ENCODE results near the gene FBN3.

The FBN3 gene

GRCh38 chr19:8056533-8056932, 92.9 kb downstream of the FBN3 start:
- Histone ChIP-seq H3K27me3 (ENCODE audit: control insufficient read depth, insufficient read depth, low read length) (no peaks in the 10 kb centered on the region), H3K9me3 (replicated peaks; ENCODE audit: low read length) (no peaks in the 10 kb centered on the region), H3K4me2 (ENCODE audit: low read length) (no peak overlapping the region), H3K4me3 (ENCODE audit: low read length) (no peak overlapping the region), H3K36me3 (ENCODE audit: insufficient read depth, low read length) (no peaks in the 10 kb centered on the region), H3K4me1 (ENCODE audit: control insufficient read depth, insufficient read depth, low read length) (no peaks in the 10 kb centered on the region), H3K9ac (ENCODE audit: low read depth, low read length) (no peak overlapping the region)

GRCh38 chr19:8054169-8054568, 95.2 kb downstream of the FBN3 start:
- Histone ChIP-seq H3K36me3 (ENCODE audit: insufficient read depth, low read length) (no peaks in the 10 kb centered on the region), H3K27me3 (ENCODE audit: control insufficient read depth, insufficient read depth, low read length) (peaks cover 3% of the 10 kb centered on the region), H3K4me3 (ENCODE audit: low read length) (no peak overlapping the region), H3K4me1 (ENCODE audit: control insufficient read depth, insufficient read depth, low read length) (peaks cover 4% of the 10 kb centered on the region), H3K4me2 (ENCODE audit: low read length) (no peak overlapping the region), H3K9ac (ENCODE audit: low read depth, low read length) (no peak overlapping the region), H3K9me3 (replicated peaks; ENCODE audit: low read length) (no peaks in the 10 kb centered on the region)

GRCh38 chr19:8052464-8052859, 96.9 kb downstream of the FBN3 start, which contains the start of gene CCL25:
Gene CCL25, plus strand, starts transcription at chr19:8052760. Its CDS starts 290 bp downstream, at chr19:8053050.
- Histone ChIP-seq H3K27me3 (ENCODE audit: control insufficient read depth, insufficient read depth, low read length) (peaks cover 3% of the 10 kb centered on the region), H3K9me3 (replicated peaks; ENCODE audit: low read length) (no peaks in the 10 kb centered on the region), H3K4me2 (ENCODE audit: low read length) (no peak within 1 kb of the TSS), H3K4me3 (ENCODE audit: low read length) (no peak within 1 kb of the TSS), H3K4me1 (ENCODE audit: control insufficient read depth, insufficient read depth, low read length) (peaks cover 4% of the 10 kb centered on the region), H3K9ac (ENCODE audit: low read depth, low read length) (no peak within 1 kb of the TSS), H3K36me3 (ENCODE audit: insufficient read depth, low read length) (no peaks in the 10 kb centered on the region)

GRCh38 chr19:8050274-8051096, 98.9 kb downstream of the FBN3 start:
- peaks cover 3% of the 10 kb centered on the region for H3K27me3 ChIP-seq (ENCODE audit: control insufficient read depth, insufficient read depth, low read length)
- H3K4me1 ChIP-seq (ENCODE audit: control insufficient read depth, insufficient read depth, low read length) = peaks cover 4% of the 10 kb centered on the region
- no peaks in the 10 kb centered on the region for H3K9me3 ChIP-seq (replicated peaks; ENCODE audit: low read length)
- H3K4me2 ChIP-seq (ENCODE audit: low read length) = peak overlapping the region; percentile 41
- H3K9ac ChIP-seq (ENCODE audit: low read depth, low read length) = no peak overlapping the region
- peak overlapping the region; percentile 30 for H3K4me3 ChIP-seq (ENCODE audit: low read length)
- H3K36me3 ChIP-seq (ENCODE audit: insufficient read depth, low read length) = no peaks in the 10 kb centered on the region

- Histone ChIP-seq H3K27me3 (ENCODE audit: control insufficient read depth, insufficient read depth, low read length) (peaks cover 3% of the 10 kb centered on the region), H3K9ac (ENCODE audit: low read depth, low read length) (no peak overlapping the region), H3K4me3 (ENCODE audit: low read length) (no peak overlapping the region), H3K36me3 (ENCODE audit: insufficient read depth, low read length) (no peaks in the 10 kb centered on the region), H3K4me2 (ENCODE audit: low read length) (no peak overlapping the region), H3K4me1 (ENCODE audit: control insufficient read depth, insufficient read depth, low read length) (peaks cover 4% of the 10 kb centered on the region), H3K9me3 (replicated peaks; ENCODE audit: low read length) (no peaks in the 10 kb centered on the region)
These were observed 102.7 kb downstream of the FBN3 start for GRCh38 chr19:8046569-8047165.

- H3K4me1 ChIP-seq (ENCODE audit: control insufficient read depth, insufficient read depth, low read length) = peaks cover 4% of the 10 kb centered on the region
- H3K36me3 ChIP-seq (ENCODE audit: insufficient read depth, low read length) = no peaks in the 10 kb centered on the region
- H3K9ac ChIP-seq (ENCODE audit: low read depth, low read length) = no peak overlapping the region
- no peaks in the 10 kb centered on the region for H3K9me3 ChIP-seq (replicated peaks; ENCODE audit: low read length)
- peaks cover 3% of the 10 kb centered on the region for H3K27me3 ChIP-seq (ENCODE audit: control insufficient read depth, insufficient read depth, low read length)
- H3K4me3 ChIP-seq (ENCODE audit: low read length) = no peak overlapping the region
- no peak overlapping the region for H3K4me2 ChIP-seq (ENCODE audit: low read length)
These were observed 103.4 kb downstream of the FBN3 start for GRCh38 chr19:8045872-8046568.

GRCh38 chr19:8044018-8044417, 105.4 kb downstream of the FBN3 start:
- Histone ChIP-seq H3K4me1 (ENCODE audit: control insufficient read depth, insufficient read depth, low read length) (no peaks in the 10 kb centered on the region), H3K9ac (ENCODE audit: low read depth, low read length) (no peak overlapping the region), H3K4me3 (ENCODE audit: low read length) (no peak overlapping the region), H3K9me3 (replicated peaks; ENCODE audit: low read length) (no peaks in the 10 kb centered on the region), H3K27me3 (ENCODE audit: control insufficient read depth, insufficient read depth, low read length) (no peaks in the 10 kb centered on the region), H3K36me3 (ENCODE audit: insufficient read depth, low read length) (no peaks in the 10 kb centered on the region), H3K4me2 (ENCODE audit: low read length) (no peak overlapping the region)

GRCh38 chr19:8042900-8043299, 106.5 kb downstream of the FBN3 start:
- Histone ChIP-seq H3K4me3 (ENCODE audit: low read length) (no peak overlapping the region), H3K4me1 (ENCODE audit: control insufficient read depth, insufficient read depth, low read length) (no peaks in the 10 kb centered on the region), H3K36me3 (ENCODE audit: insufficient read depth, low read length) (no peaks in the 10 kb centered on the region), H3K27me3 (ENCODE audit: control insufficient read depth, insufficient read depth, low read length) (no peaks in the 10 kb centered on the region), H3K9me3 (replicated peaks; ENCODE audit: low read length) (no peaks in the 10 kb centered on the region), H3K9ac (ENCODE audit: low read depth, low read length) (no peak overlapping the region), H3K4me2 (ENCODE audit: low read length) (no peak overlapping the region)

- Histone ChIP-seq H3K4me1 (ENCODE audit: control insufficient read depth, insufficient read depth, low read length) (peaks cover 2% of the 10 kb centered on the region), H3K9me3 (replicated peaks; ENCODE audit: low read length) (no peaks in the 10 kb centered on the region), H3K4me3 (ENCODE audit: low read length) (no peak overlapping the region), H3K4me2 (ENCODE audit: low read length) (no peak overlapping the region), H3K36me3 (ENCODE audit: insufficient read depth, low read length) (no peaks in the 10 kb centered on the region), H3K9ac (ENCODE audit: low read depth, low read length) (no peak overlapping the region), H3K27me3 (ENCODE audit: control insufficient read depth, insufficient read depth, low read length) (peaks cover under 1% of the 10 kb centered on the region)
These were observed 107.9 kb downstream of the FBN3 start for GRCh38 chr19:8041531-8041931.

GRCh38 chr19:8039231-8039630, 110.2 kb downstream of the FBN3 start:
- H3K36me3 ChIP-seq (ENCODE audit: insufficient read depth, low read length) = no peaks in the 10 kb centered on the region

GRCh38 chr19:8038815-8039214, 110.6 kb downstream of the FBN3 start:
- peaks cover 6% of the 10 kb centered on the region for H3K27me3 ChIP-seq (ENCODE audit: control insufficient read depth, insufficient read depth, low read length)
- peaks cover 5% of the 10 kb centered on the region for H3K4me1 ChIP-seq (ENCODE audit: control insufficient read depth, insufficient read depth, low read length)
- H3K9ac ChIP-seq (ENCODE audit: low read depth, low read length) = no peak overlapping the region
- no peak overlapping the region for H3K4me2 ChIP-seq (ENCODE audit: low read length)
- H3K4me3 ChIP-seq (ENCODE audit: low read length) = no peak overlapping the region
- no peaks in the 10 kb centered on the region for H3K36me3 ChIP-seq (ENCODE audit: insufficient read depth, low read length)
- H3K9me3 ChIP-seq (replicated peaks; ENCODE audit: low read length) = no peaks in the 10 kb centered on the region

More at GRCh38 chr19:8039231-8039630, 110.2 kb downstream of the FBN3 start:
- no peak overlapping the region for H3K4me3 ChIP-seq (ENCODE audit: low read length)
- no peaks in the 10 kb centered on the region for H3K9me3 ChIP-seq (replicated peaks; ENCODE audit: low read length)
- H3K4me1 ChIP-seq (ENCODE audit: control insufficient read depth, insufficient read depth, low read length) = peaks cover 5% of the 10 kb centered on the region
- no peak overlapping the region for H3K9ac ChIP-seq (ENCODE audit: low read depth, low read length)
- H3K4me2 ChIP-seq (ENCODE audit: low read length) = no peak overlapping the region
- H3K27me3 ChIP-seq (ENCODE audit: control insufficient read depth, insufficient read depth, low read length) = peaks cover 6% of the 10 kb centered on the region

Data from skeletal muscle satellite cell (primary cell).